Activated T-helper 2 cell treated with anti-CD3 and anti-CD28 coated beads, Interferon-gamma antibody, Interleukin-2, Interleukin-4, amounts not matched to agents 10 μg/mL and 5 μg/mL and 100 μg/mL, durations not matched to agents 14 hours and 24 hours and 36 hours (primary cell): ENCODE measurements around the gene TMEM132D. TPM values are rescaled to one million over a fixed set of nuclear protein-coding genes. Genes with fewer than 3 reads are reported as not detected.

Source experiments
- DNase-seq: peaks from one replicate; pipeline ENCODE4 v3.0.0; 2021; ENCODE audit warnings: low spot score
- H3K27ac Mint-ChIP-seq: one replicate; pipeline ENCODE4 v1.8.0; 2021; ENCODE audit warnings: mixed read lengths
- H3K27me3 Mint-ChIP-seq: one replicate; pipeline ENCODE4 v1.8.0; 2021; ENCODE audit warnings: low read depth, mixed read lengths
- H3K36me3 Mint-ChIP-seq: one replicate; pipeline ENCODE4 v1.8.0; 2021; ENCODE audit warnings: low read depth, mixed read lengths
- H3K4me1 Mint-ChIP-seq: one replicate; pipeline ENCODE4 v1.8.0; 2021; ENCODE audit warnings: low read depth, mixed read lengths
- H3K4me3 Mint-ChIP-seq: one replicate; pipeline ENCODE4 v1.8.0; 2021; ENCODE audit warnings: low read depth, mild to moderate bottlenecking, moderate library complexity, mixed read lengths
- H3K9me3 Mint-ChIP-seq: one replicate; pipeline ENCODE4 v1.8.0; 2021; ENCODE audit warnings: mixed read lengths
- intact Hi-C: fragments of 100-400 bp; cut with micrococcal nuclease; formaldehyde crosslinking; loops from one replicate; pipeline ENCODE4 v1.15.1; 2023
- total RNA-seq: library from RNA; stranded (reverse); gene quantifications from 2 replicates; pipeline ENCODE4 v1.2.3, GENCODE V29; 2022

The TMEM132D gene
- total RNA-seq, 1 donor from 2014 or later = not detected

DNA sequence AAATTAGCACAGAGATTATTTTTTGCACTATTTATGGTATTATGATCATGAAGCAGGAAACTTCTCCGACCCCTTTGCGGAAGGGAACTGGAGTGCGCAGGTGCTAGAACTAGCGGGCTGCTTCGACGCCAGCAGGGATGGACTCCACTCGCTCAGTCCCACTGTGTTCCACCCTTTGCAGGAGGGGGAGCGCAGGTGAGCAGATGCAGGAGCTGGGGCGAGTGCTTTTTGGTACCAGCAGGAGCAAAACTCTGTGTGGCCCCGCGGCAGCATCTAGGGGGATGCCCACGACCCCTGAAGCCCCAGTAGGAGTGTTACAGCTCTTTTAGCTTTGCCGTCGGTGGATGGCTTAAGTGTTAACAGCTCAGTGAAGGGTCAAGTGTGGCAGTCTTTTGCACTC is 113.9 kb downstream of the TMEM132D start:
- Mint-ChIP-seq H3K36me3 (no peaks in the 10 kb centered on the region), H3K4me1 (no peaks in the 10 kb centered on the region), H3K27ac (no peak overlapping the region), H3K4me3 (no peak overlapping the region), H3K9me3 (peaks cover 35% of the 10 kb centered on the region), H3K27me3 (no peaks in the 10 kb centered on the region)
- intact Hi-C loops = no loop called here
- no peak for DNase-seq

DNA sequence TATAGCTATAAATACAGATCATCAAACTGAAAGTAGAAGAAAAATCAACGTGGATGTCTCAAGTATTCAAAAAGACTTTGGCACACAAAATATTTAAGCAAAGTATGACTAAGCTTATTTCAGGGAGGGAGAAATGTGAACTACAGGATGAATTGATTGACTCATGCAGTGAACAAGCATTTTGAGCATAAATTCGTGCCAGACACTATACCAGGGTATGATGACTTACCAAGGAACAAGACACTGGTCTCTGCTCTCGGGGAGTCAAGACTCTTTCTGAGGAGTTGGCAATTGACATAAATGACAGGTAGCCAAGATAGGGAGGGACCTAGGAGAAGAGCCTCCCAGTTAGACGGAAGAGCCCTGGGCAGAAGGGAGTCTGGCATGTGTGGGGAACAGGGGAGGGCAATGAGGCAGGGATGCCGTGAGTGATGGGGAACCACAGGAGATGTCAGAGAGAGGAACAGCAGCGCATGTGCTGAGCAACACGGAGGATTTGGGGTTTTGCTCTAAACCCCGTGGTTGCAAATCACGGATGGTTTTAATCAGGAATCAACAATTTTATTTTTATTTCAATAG is 115.2 kb downstream of the TMEM132D start:
- H3K27ac Mint-ChIP-seq = no peak overlapping the region
- no peaks in the 10 kb centered on the region for H3K4me1 Mint-ChIP-seq

DNA sequence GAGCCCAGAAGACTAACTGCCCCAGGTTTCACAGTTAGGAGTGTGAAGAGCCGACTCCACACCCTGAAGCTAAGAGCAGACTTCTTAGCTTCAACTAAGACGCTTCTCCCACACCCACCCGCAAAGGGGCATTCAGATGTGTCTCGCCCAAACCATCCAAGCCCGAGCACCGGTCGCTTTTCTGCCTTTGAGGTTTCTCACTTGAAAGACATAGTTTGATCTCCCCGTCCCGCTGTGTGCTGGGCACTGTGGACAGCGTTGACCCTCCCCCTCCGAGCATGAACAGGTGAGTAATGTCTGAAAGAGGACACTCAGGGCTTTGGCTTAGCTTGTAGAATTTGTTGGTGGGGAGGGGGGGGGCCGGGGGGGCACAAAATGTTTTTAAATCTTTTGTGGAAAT is 123.8 kb downstream of the TMEM132D start:
- Mint-ChIP-seq H3K4me1 (no peaks in the 10 kb centered on the region), H3K4me3 (no peak overlapping the region), H3K27ac (no peak overlapping the region), H3K36me3 (no peaks in the 10 kb centered on the region), H3K9me3 (peaks cover 19% of the 10 kb centered on the region), H3K27me3 (no peaks in the 10 kb centered on the region)
- intact Hi-C loops = no loop called here
- no peak for DNase-seq

More for the DNA sequence above, 115.2 kb downstream of the TMEM132D start:
- Mint-ChIP-seq H3K9me3 (peaks cover 31% of the 10 kb centered on the region), H3K4me3 (no peak overlapping the region), H3K36me3 (no peaks in the 10 kb centered on the region), H3K27me3 (no peaks in the 10 kb centered on the region)
- no peak for DNase-seq
- intact Hi-C loops = no loop called here

DNA sequence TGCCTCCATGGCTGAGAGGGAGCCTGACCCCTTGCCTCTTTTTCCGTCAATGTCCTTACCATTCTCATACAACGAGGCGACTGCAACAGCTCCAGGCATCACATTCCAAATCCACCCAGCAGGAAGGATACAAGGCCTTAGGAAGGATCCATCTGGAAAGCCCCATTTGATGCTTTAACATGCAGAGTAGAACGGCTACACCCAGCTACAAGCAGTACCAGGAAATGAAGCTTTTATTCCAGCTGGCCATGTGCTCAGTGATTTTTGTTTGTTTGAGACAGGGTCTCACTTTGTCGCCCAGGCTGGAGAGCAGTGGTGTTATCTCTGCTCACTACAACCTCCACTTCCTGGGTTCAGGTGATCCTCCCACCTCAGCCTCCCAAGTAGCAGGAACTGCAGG is 124.8 kb downstream of the TMEM132D start:
- no peak overlapping the region for H3K4me3 Mint-ChIP-seq
- no peaks in the 10 kb centered on the region for H3K4me1 Mint-ChIP-seq
- DNase-seq = no peak
- H3K27me3 Mint-ChIP-seq = no peaks in the 10 kb centered on the region
- intact Hi-C loops = no loop called here
- no peaks in the 10 kb centered on the region for H3K36me3 Mint-ChIP-seq
- peaks cover 19% of the 10 kb centered on the region for H3K9me3 Mint-ChIP-seq
- H3K27ac Mint-ChIP-seq = no peak overlapping the region

DNA sequence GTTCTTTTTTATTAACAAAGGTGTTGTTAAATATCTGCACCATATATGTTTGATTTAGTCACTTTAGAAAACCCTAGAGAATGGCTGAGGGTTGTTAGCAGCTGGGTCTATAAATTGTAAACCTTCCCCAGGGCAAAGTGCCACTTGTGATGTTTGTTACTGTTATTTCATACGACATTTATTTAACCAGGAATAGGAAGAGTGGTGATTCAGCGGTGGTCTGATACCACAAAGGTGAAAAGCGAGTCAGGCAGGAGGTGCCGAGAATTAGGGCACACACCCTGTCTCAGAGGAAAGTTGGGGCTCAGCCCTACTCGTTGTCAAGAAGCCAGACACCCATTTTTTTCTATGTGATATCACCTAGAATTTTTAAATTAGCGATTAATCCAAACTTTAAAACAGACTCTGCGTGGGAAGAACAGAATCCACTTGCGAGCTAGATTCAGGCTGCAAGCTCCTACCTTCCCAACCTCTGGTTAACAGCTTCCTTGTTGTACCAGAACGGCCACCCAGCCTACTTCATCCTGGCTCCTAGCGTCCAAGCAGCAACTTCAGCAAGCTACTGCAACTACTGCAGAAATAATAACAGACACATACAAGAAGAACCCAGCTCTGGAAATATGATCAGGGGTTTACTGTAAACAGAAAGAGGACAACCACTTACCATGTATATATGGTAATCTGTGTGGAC is 126.7 kb downstream of the TMEM132D start:
- Mint-ChIP-seq H3K9me3 (peaks cover 19% of the 10 kb centered on the region), H3K36me3 (no peaks in the 10 kb centered on the region), H3K27ac (no peak overlapping the region), H3K4me3 (no peak overlapping the region), H3K4me1 (no peaks in the 10 kb centered on the region), H3K27me3 (no peaks in the 10 kb centered on the region)
- intact Hi-C loops = no loop called here
- DNase-seq = no peak

DNA sequence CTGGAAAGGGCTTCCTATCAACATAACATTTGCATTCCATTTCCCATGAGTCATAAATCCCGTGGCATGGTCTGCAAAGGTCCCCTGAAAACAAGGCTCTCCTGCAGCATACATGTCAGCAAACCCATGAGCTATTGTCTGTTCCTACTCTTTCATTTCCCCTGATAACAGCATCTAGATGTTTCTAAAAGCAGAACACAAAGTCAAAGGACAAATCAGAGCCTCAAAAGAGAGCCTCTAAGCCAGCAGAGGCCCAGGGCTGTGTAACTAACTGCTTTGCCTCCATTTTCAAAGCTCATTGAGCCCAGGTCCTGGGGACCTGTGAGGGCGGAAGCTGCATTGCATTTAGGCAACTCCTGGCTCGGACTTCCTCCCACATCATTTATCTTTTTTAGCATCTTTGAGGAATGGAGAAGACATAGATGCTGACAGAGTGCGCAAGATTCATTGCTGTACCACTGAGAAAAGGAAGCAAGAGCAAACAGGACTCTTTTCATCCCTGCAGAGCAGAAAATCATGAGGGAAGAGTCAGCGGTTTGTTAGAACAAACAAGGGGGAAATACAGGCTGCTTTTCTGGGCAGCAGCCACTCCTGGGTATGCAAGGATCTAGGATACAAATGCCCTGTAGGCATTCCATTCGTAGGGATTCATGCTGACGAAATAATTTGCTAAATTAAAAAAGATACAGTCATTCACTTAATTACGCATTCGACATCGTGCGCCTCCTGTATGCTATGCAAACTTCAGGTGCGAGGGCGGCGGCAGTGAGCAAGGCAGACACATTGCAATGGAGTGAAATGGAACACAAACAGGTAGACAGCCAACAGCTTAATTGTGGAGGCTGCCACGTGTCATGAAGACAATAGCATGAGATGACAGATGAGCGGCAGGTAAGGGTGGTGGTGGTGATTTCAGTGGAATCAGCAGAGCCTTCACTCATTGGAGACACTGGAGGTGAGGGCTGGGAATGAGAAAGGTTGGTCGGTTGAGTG is 131.0 kb downstream of the TMEM132D start:
- Mint-ChIP-seq H3K4me3 (no peak overlapping the region), H3K27ac (no peak overlapping the region), H3K36me3 (no peaks in the 10 kb centered on the region), H3K9me3 (peaks cover 5% of the 10 kb centered on the region), H3K4me1 (no peaks in the 10 kb centered on the region), H3K27me3 (no peaks in the 10 kb centered on the region)
- intact Hi-C loops = no loop called here
- no peak for DNase-seq

DNA sequence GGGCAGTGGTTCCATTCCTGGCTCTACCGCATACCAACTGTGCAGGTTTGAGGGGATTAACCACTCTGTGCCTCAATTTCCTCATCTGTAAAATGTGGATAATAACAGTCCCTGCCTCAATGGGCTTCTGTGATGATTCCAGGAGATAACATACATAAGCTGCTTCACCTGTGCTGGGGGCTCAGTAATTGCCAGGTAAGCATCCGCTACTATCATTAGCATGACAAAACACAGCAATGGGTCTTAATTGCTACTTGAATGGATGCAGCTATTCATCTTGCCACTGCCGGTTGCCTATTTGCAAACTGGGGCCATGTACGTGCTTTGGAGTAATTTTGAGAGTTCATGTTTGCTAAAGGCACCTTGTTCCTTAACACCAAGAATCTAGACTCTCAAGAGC is 132.6 kb downstream of the TMEM132D start:
- Mint-ChIP-seq H3K36me3 (no peaks in the 10 kb centered on the region), H3K27me3 (no peaks in the 10 kb centered on the region), H3K27ac (no peak overlapping the region), H3K9me3 (peaks cover 20% of the 10 kb centered on the region), H3K4me3 (no peak overlapping the region), H3K4me1 (no peaks in the 10 kb centered on the region)
- intact Hi-C loops = no loop called here
- DNase-seq = no peak

DNA sequence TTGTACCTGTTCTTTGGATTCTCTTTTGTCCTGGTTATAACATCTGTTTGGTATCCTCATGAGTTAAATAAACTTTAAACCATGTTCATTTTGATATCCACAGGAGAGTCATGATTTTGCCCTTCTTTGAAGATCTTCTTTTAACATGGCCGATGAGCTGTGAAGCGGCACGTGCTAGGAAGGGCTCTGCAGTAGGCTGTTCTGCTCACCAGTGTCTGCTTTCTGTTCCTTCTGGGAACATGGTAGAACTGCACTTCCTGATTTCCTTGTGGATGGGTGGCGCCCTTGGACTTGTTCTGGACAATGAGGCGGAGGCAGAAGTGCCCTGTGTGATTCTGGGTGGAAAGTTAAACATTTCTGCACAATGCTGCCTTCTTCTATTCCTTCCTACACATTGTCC is 138.1 kb downstream of the TMEM132D start:
- intact Hi-C loops = no loop called here
- no peak for DNase-seq

DNA sequence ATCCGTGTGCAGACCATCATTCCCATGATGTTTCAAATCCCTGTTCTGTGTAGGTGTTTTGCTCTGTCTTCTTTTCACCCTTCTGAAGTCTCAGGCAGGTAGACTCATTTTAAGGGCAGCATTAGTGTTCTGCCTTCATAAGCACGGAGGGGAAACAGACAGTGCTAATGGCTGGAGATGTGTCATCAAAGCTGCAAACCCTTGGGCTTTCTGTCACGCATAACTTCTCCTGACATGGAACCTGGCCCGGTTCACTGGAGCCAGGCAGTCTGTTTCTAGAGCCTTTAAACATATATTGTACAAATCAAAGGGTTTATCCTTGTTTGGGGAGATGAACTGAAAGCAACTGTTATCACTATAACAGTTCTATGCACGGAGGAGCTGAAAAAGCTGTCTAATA is 141.4 kb downstream of the TMEM132D start:
- no peaks in the 10 kb centered on the region for H3K36me3 Mint-ChIP-seq
- peaks cover 36% of the 10 kb centered on the region for H3K9me3 Mint-ChIP-seq
- no peak for DNase-seq
- intact Hi-C loops = no loop called here
- no peaks in the 10 kb centered on the region for H3K4me1 Mint-ChIP-seq
- H3K4me3 Mint-ChIP-seq = no peak overlapping the region
- H3K27ac Mint-ChIP-seq = no peak overlapping the region
- H3K27me3 Mint-ChIP-seq = no peaks in the 10 kb centered on the region

More for the DNA sequence above, 138.1 kb downstream of the TMEM132D start:
- H3K36me3 Mint-ChIP-seq = no peaks in the 10 kb centered on the region
- H3K4me1 Mint-ChIP-seq = no peaks in the 10 kb centered on the region
- no peak overlapping the region for H3K27ac Mint-ChIP-seq
- no peaks in the 10 kb centered on the region for H3K27me3 Mint-ChIP-seq
- no peak overlapping the region for H3K4me3 Mint-ChIP-seq
- H3K9me3 Mint-ChIP-seq = peaks cover 40% of the 10 kb centered on the region

DNA sequence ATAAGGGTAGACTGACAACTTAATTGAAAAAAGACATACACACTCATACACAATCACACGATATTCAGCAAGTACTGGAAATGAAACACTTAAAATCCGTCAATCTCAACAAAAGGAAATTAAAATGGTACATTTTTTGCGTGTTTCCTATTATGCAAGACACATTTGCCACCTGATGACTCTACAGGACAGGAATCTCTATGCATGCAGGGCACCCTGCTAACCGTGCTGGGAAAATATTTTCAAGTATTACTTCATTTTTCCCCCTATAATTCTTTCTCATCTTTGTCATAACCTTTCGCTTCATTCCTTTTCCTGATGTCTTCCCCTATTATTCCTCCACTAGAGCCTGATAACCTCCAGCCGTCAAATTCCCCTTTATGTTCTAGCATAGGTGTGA is 150.2 kb downstream of the TMEM132D start:
- Mint-ChIP-seq H3K4me3 (no peak overlapping the region), H3K27ac (no peak overlapping the region)
- intact Hi-C loops = no loop called here

DNA sequence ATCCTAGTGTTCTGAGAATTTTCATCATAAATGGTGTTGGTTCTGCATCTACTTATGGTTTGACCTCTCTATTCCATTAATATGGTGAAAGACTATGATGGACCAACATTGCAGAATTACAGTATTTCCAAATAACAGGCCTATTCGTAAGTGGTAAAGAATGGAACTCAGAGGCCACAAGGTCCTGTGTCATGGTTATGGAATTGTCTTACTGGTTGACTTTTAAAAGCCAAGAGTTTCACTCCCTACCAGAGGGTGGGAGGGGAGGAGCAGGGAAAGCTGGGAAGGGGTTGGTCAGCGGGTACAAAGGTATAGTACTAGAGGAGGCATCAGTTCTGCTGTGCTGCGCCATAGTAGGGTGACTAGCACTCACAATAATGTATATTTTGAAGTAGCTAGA is 153.4 kb downstream of the TMEM132D start:
- Mint-ChIP-seq H3K27ac (no peak overlapping the region), H3K27me3 (no peaks in the 10 kb centered on the region), H3K4me1 (no peaks in the 10 kb centered on the region), H3K36me3 (no peaks in the 10 kb centered on the region), H3K9me3 (peaks cover 12% of the 10 kb centered on the region), H3K4me3 (no peak overlapping the region)
- intact Hi-C loops = no loop called here
- no peak for DNase-seq

More for the DNA sequence above, 150.2 kb downstream of the TMEM132D start:
- no peaks in the 10 kb centered on the region for H3K4me1 Mint-ChIP-seq
- no peaks in the 10 kb centered on the region for H3K36me3 Mint-ChIP-seq
- no peak for DNase-seq
- peaks cover 16% of the 10 kb centered on the region for H3K9me3 Mint-ChIP-seq
- H3K27me3 Mint-ChIP-seq = no peaks in the 10 kb centered on the region

DNA sequence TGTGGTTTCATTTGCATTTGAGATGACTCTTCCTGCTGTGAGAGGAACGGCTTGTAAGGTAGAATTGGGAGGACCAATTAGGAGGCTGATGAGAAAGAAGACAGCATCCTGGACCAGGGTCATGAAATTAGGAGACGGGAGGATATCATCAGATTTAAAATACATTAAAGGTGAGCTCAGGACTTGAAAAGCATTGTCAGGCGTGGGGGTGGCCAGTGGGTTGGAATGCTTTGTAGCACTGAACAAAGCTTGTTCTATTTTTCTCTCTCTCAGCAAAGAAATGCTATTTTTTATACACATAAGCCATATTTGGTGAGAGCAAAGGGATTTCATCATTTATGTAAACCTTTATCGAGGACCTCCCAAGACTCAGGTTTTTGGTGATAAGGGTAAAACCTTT is 157.5 kb downstream of the TMEM132D start:
- no peaks in the 10 kb centered on the region for H3K27me3 Mint-ChIP-seq
- peaks cover 15% of the 10 kb centered on the region for H3K9me3 Mint-ChIP-seq
- no peak overlapping the region for H3K27ac Mint-ChIP-seq
- H3K4me3 Mint-ChIP-seq = no peak overlapping the region
- no peaks in the 10 kb centered on the region for H3K4me1 Mint-ChIP-seq
- H3K36me3 Mint-ChIP-seq = no peaks in the 10 kb centered on the region
- intact Hi-C loops = no loop called here
- DNase-seq = no peak

DNA sequence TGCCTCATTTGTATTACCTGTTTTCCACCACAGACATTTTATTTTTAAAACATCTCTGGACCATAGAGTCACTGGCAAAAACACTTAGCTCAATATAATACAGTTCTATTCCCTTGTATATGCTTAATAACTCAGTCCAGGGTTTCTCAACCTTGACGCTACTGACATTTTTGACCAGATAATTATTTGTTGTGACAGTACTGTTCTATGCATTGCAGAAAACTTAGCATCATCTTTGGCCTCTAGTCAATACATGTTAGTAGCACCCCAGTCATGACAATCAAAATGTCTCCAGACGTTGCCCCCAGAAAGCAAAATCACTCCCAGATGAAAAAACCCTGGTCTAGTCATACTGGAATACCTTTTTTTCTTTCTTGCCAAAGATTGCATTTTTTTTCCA is 174.7 kb downstream of the TMEM132D start:
- Mint-ChIP-seq H3K27ac (no peak overlapping the region), H3K36me3 (no peaks in the 10 kb centered on the region), H3K4me1 (no peaks in the 10 kb centered on the region), H3K9me3 (peaks cover 41% of the 10 kb centered on the region), H3K27me3 (no peaks in the 10 kb centered on the region), H3K4me3 (no peak overlapping the region)
- intact Hi-C loops = no loop called here
- no peak for DNase-seq
